ENCODE data around the gene LRRC8B.
A peak's percentile ranks its signal among the peaks of the same experiment; 100 is the strongest.
"Not testable (repeated sequence)": the region's sequence is repeated elsewhere in the genome, so short reads cannot be mapped to it uniquely, and the experiment has no call there.

LRRC8B gene

DNA sequence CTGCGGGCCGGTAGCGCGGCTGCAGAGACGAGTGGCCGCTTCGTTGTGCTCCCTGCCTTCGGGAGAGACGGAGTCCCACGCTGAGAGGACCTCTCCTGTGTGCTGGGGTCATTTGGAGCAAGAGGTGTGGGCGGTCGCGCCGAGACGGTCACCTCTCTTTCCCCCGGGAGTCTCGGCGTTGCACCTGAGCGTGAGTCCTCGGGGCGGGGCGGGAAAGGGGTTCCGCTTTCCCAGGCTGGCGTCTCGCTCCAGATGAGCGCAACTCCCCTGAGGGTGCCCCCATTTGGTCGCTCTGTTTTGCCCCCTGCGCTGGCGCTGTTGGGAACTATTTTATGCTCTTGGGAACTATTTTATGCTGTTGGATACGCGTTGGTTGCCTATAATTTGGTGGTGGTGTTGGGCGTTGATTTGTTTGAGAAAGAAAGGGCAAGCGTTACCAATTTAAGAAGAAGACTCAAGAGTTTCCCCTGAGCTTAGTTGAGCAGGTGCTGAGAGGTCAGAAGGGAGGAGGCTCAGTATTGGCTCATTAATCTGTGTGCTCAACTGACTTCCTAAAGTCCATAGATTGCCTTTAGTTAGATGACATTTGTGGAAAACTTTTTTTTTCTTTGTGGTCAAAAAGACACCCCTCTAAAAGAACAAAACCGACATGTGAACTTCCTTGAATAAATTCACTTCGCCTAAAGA lies 683 bp downstream of the LRRC8B start:
- peak; percentile 27 for DNase-seq

DNA sequence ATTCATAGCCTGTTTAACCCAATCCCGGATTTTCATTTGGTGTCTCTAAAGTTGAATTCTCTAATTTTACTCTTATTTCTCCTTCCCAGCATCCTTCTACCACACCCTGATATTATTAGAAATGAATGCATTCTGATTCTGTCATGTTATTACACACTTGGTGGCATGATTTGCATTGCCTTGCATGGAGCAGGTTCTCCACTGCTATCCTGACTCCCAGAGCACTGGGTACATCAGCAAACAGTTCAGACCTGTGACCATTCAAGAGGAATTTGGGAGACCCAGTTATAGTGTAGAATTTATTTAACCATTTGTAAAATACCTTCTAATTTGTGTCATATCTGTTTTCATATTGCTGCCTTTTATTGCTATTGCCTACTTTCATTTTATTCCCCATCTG lies 2.6 kb downstream of the LRRC8B start:
- DNase-seq, result no peak

GRCh38 chr1:89527750-89528381 lies 3.2 kb downstream of the LRRC8B start:
- DNase-seq, result no peak

GRCh38 chr1:89528382-89528780 lies 3.8 kb downstream of the LRRC8B start:
- no peak for DNase-seq

DNA sequence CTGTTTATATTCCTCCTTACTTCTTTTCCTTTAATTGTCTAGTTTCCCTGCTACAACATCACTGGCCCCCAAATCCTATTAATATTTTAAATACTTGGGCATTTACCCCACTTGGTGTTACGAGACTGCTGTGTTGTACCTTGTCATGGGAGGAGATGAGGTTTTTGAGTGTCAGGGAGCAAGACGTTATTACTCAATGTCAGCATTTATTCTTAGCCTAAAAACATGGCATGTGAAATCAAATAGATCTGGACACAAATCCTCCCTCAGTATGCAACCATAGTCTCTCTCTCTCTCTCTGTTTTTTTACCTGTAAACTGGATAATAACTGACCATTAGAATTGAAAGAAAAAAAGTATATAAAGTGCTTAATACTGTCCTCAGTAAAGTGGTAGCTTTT lies 4.6 kb downstream of the LRRC8B start:
- DNase-seq, result no peak

- no peak for DNase-seq
Observed at GRCh38 chr1:89530444-89531089, 5.9 kb downstream of the LRRC8B start.

GRCh38 chr1:89531480-89532139 lies 7.0 kb downstream of the LRRC8B start:
- DNase-seq, result no peak

- DNase-seq, result no peak
Observed at GRCh38 chr1:89532228-89532627, 7.6 kb downstream of the LRRC8B start.

- DNase-seq, result no peak
Observed at GRCh38 chr1:89532866-89533265, 8.2 kb downstream of the LRRC8B start.

GRCh38 chr1:89535537-89535936 lies 10.9 kb downstream of the LRRC8B start:
- DNase-seq, result no peak

GRCh38 chr1:89536555-89537341 lies 12.1 kb downstream of the LRRC8B start:
- no peak for DNase-seq

DNA sequence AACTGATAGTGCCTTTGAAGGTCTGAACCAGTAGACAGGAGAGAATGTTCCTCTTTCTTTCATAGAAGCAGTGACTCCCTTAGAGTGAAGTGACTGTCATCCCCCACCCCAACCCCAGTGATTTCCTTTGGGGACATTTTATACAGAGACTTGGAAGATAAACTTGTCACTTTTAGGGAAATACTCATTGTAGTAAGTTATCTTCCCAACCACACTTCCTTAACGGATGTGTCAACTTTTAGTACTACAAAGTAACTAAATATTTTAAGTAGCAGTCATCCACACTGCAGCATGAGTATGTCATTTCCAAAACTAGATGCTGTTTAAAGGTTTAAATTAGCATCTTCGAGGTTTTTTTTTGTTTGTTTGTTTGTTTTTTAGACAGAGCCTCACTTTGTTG lies 13.7 kb downstream of the LRRC8B start:
- peak; percentile 69 for DNase-seq

DNA sequence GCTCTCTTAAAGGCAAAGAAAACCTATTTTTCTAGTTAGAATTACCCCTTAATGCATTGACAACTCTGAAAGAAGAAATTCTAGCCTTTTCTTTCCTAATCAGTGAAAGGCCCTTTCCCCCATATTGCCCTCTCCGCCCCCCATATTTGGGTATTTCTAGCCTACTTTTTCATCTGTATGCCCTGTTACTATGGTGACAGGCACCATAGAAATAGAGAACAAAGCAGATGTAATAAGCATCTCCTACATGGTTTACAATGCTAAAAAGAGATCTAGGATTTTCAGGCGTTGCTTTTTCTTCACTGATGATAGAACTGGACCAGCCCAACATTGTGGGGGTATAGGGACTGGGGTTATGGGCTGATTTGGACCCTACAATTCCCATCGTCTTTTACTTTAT lies 14.5 kb downstream of the LRRC8B start:
- no peak for DNase-seq

GRCh38 chr1:89540406-89540970 lies 15.9 kb downstream of the LRRC8B start:
- peak; percentile 53 for DNase-seq

- no peak for DNase-seq
Observed at GRCh38 chr1:89542345-89542744, 17.7 kb downstream of the LRRC8B start.

- DNase-seq, result not testable (repeated sequence)
Observed at GRCh38 chr1:89543632-89544031, 19.0 kb downstream of the LRRC8B start.

- DNase-seq, result peak; percentile 47
Observed at GRCh38 chr1:89545264-89546038, 20.8 kb downstream of the LRRC8B start.

- no peak for DNase-seq
Observed at GRCh38 chr1:89546082-89546889, 21.7 kb downstream of the LRRC8B start.

DNA sequence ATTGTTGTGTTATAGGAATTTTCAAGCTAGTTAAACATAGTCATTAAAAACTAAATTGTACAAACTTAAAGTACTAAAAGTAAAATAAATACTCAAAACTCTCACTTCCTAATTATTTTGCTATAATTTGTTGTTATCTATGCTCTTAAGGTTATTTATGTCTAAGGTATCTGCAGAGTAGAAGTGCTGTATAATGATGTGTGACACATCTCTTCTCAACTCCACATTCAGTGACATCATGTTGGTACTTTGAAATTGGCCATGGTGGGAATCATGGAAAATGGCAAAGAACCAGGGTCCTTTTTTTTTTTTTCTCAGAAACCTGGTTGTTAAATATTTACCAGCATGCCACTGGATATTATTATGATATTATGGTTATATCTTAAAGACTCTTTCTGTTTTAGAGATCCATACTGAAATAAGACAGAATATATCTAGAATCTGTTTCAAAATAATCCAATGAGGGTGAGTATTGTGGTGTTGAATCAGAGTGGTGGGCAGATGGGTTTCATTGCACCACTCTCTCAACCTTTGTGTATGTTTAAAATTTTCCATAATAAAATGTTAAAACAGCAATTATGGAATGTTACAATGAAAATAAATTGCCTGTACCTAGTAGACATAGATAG lies 22.4 kb downstream of the LRRC8B start:
- no peak for DNase-seq

DNA sequence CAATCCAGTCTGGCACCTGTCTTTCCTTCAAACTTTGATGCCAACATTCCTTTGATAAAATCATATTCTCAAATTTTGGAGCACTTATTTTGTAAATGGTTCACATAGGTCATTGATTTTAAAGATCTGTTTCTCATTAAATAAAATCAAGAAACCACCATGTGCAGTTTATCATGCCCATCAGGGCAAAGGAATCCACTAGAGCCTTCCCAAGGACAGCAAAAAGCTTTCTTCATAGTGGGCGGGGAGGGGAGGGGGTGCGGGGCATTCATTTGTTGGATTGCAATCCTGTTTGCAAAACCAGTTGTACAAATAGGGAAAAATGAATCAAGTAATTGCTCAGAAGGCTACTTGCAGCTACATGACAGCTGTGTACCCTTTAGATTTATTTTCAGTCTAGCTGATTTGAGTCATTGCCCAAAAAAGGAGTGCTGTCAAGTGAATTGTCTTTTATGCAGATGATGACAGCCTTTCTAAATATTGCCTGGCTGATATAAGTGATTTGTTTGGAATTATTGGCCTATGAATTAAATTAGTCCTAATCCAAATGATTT lies 23.0 kb downstream of the LRRC8B start:
- peak; percentile 53 for DNase-seq
